OCI-LY1 (cell line): ENCODE measurements around the gene TRIP12.

Source experiments
- CTCF ChIP-seq: fragments of 200-600 bp; sonication (generic), shearing (Covaris generic); IDR thresholded peaks from 2 replicates; pipeline ENCODE4 v1.5.1; 2017; ENCODE audit warnings: mild to moderate bottlenecking, antibody characterized with exemption, low read length, moderate library complexity, mixed read lengths
- EZH2 ChIP-seq: fragments of 200-600 bp; sonication (generic), shearing (Covaris generic); IDR thresholded peaks from 2 replicates; pipeline ENCODE4 v1.8.0; 2017; ENCODE audit warnings: borderline replicate concordance, mixed run types, mild to moderate bottlenecking, antibody characterized with exemption, low read length, moderate library complexity, mixed read lengths

- TF ChIP-seq CTCF = no peak
- no peak for TF ChIP-seq EZH2
These were observed 153.6 kb downstream of the TRIP12 start for GRCh38 chr2:229768235-229768634.
